Ishikawa (cell line): ENCODE data around the gene AK5.

Experiments used
- CEBPB ChIP-seq: IDR thresholded peaks from 2 replicates; pipeline ENCODE4 v1.6.1; 2012
- CREB1 ChIP-seq: IDR thresholded peaks from 2 replicates; pipeline ENCODE4 v1.6.1; 2012; ENCODE audit warnings: low read depth
- EGR1 ChIP-seq: IDR thresholded peaks from 2 replicates; pipeline ENCODE4 v1.6.1; 2012
- EP300 ChIP-seq: IDR thresholded peaks from 2 replicates; pipeline ENCODE4 v1.6.1; 2012; ENCODE audit warnings: borderline replicate concordance
- FOXM1 ChIP-seq: IDR thresholded peaks from 2 replicates; pipeline ENCODE4 v1.6.1; 2012; ENCODE audit warnings: low read depth, borderline replicate concordance
- NFIC ChIP-seq: IDR thresholded peaks from 2 replicates; pipeline ENCODE4 v1.6.1; 2012
- RAD21 ChIP-seq: IDR thresholded peaks from 2 replicates; pipeline ENCODE4 v1.6.1; 2012; ENCODE audit warnings: low read depth
- TAF1 ChIP-seq: IDR thresholded peaks from 2 replicates; pipeline ENCODE4 v1.6.1; 2012; ENCODE audit warnings: low read depth, mild to moderate bottlenecking
- TEAD4 ChIP-seq: IDR thresholded peaks from 2 replicates; pipeline ENCODE4 v1.6.1; 2012
- YY1 ChIP-seq: IDR thresholded peaks from 2 replicates; pipeline ENCODE4 v1.6.1; 2012; ENCODE audit warnings: low read depth
- ZBTB7A ChIP-seq: IDR thresholded peaks from 2 replicates; pipeline ENCODE4 v1.6.1; 2012; ENCODE audit warnings: low read depth
- TF ChIP-seq, protein P1 (sequence below): IDR thresholded peaks from 2 replicates; pipeline ENCODE4 v1.6.1; 2012
- TF ChIP-seq, protein P2 (sequence below): IDR thresholded peaks from 2 replicates; pipeline ENCODE4 v1.6.1; 2012; ENCODE audit warnings: low read depth, mild to moderate bottlenecking
- TF ChIP-seq, protein P3 (sequence below): IDR thresholded peaks from 2 replicates; pipeline ENCODE4 v1.6.1; 2012

DNA sequence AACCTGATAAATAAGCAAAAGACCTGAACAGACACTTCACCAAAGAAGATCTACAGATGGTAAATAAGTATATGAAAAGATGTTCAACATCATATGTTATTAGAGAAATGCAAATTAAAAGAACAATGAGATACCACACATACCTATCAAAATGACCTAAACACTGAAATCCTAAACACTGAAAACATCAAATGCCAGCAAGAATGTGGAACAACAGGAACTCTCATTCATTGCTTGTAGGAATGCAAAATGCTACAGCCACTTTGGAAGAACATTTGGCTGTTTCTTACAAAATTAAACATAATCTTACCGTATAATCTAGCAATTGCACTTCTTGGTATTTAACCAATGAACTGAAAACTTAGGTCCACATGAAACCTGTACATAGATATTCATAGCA, 47.7 kb upstream of the AK5 start:
- TF ChIP-seq, protein P1, sequence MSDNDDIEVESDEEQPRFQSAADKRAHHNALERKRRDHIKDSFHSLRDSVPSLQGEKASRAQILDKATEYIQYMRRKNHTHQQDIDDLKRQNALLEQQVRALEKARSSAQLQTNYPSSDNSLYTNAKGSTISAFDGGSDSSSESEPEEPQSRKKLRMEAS, result no peak
- no peak for TF ChIP-seq NFIC
- TF ChIP-seq RAD21, result no peak
- no peak for TF ChIP-seq TAF1
- TF ChIP-seq FOXM1, result no peak
- TF ChIP-seq, protein P2, sequence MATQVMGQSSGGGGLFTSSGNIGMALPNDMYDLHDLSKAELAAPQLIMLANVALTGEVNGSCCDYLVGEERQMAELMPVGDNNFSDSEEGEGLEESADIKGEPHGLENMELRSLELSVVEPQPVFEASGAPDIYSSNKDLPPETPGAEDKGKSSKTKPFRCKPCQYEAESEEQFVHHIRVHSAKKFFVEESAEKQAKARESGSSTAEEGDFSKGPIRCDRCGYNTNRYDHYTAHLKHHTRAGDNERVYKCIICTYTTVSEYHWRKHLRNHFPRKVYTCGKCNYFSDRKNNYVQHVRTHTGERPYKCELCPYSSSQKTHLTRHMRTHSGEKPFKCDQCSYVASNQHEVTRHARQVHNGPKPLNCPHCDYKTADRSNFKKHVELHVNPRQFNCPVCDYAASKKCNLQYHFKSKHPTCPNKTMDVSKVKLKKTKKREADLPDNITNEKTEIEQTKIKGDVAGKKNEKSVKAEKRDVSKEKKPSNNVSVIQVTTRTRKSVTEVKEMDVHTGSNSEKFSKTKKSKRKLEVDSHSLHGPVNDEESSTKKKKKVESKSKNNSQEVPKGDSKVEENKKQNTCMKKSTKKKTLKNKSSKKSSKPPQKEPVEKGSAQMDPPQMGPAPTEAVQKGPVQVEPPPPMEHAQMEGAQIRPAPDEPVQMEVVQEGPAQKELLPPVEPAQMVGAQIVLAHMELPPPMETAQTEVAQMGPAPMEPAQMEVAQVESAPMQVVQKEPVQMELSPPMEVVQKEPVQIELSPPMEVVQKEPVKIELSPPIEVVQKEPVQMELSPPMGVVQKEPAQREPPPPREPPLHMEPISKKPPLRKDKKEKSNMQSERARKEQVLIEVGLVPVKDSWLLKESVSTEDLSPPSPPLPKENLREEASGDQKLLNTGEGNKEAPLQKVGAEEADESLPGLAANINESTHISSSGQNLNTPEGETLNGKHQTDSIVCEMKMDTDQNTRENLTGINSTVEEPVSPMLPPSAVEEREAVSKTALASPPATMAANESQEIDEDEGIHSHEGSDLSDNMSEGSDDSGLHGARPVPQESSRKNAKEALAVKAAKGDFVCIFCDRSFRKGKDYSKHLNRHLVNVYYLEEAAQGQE, result no peak
- no peak for TF ChIP-seq EP300
- no peak for TF ChIP-seq ZBTB7A
- no peak for TF ChIP-seq EGR1
- no peak for TF ChIP-seq CREB1
- TF ChIP-seq YY1, result no peak
- TF ChIP-seq, protein P3, sequence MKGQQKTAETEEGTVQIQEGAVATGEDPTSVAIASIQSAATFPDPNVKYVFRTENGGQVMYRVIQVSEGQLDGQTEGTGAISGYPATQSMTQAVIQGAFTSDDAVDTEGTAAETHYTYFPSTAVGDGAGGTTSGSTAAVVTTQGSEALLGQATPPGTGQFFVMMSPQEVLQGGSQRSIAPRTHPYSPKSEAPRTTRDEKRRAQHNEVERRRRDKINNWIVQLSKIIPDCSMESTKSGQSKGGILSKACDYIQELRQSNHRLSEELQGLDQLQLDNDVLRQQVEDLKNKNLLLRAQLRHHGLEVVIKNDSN, result no peak
- no peak for TF ChIP-seq CEBPB
- TF ChIP-seq TEAD4, result no peak
